Effector CD8-positive, alpha-beta T cell (primary cell): ENCODE data around the gene GRIN3A.
A peak's percentile ranks its signal among the peaks of the same experiment; 100 is the strongest.
"Not testable (repeated sequence)": the region's sequence is repeated elsewhere in the genome, so short reads cannot be mapped to it uniquely, and the experiment has no call there.

ENCODE experiments used
- DNase-seq: peaks from one replicate; lab custom pipeline; 2025; lab: John Stamatoyannopoulos, UW

The GRIN3A gene

GRCh38 chr9:101578378-101578777 is 160.1 kb downstream of the GRIN3A start:
- DNase-seq = no peak

DNA sequence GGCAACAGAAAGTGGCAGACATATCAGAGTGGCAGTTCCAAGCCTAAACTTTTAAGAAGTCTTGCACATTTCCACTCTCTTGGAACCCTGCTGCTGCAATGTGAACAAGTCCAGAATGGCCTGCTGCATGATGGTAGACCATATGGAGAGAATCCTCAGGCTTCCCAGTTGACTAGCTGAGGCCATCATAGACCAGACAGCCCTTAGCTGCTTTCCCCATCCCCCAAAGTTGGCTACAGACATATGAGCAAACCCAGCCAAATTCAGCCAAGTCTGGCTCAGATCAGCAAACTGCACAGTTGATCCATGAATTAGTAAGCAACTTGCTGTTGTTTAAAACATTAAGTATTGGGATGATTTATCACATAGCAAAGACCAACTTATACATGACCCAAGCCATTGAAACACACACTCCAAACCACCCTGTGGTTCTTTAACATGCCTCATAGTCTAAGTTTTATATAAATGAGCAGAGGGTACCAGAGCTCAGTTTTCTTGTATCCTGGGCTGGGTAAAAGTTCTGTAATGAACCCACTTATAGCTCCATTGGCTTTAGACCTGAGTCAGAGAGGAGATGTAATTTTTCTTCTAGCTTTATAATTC is 163.6 kb downstream of the GRIN3A start:
- no peak for DNase-seq

- DNase-seq = no peak
Measured at GRCh38 chr9:101572316-101572715, 166.1 kb downstream of the GRIN3A start.

- DNase-seq = no peak
Measured at GRCh38 chr9:101571114-101571513, 167.3 kb downstream of the GRIN3A start.

DNA sequence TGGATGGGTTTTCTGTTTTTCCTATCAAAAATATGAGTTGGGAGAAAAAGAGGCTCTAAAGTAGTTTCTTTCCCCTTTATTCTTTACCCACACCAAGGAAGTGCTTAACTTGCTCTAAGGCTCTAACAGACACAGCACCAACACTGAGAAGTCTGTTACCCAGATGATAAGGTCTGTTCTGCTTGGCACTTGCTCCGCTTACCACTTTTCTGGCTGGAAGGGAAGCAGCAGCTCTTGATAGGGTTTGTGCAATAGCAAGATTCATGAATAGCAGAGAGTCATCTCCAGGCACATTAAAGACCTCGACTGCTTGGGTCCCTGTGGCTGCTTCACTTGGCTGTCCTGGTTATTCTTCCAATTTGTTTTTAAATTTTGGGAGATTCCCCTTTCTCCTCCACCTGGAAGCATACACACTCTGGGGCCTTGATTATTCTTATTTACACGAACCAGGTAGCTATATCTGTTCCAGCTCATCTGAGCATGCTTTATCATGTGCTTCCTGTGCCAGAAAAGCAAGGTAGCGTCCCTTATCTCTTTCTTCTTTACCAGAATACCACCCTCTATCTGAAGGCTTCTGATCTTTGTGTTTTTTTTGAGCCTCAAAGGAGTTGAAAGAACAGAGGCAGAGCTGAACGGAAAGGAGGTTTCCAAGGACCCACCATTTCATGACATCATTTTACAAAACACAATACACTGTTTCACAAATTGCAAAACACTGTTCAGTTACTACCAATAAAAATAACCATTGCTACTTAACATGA is 168.5 kb downstream of the GRIN3A start:
- DNase-seq = no peak

DNA sequence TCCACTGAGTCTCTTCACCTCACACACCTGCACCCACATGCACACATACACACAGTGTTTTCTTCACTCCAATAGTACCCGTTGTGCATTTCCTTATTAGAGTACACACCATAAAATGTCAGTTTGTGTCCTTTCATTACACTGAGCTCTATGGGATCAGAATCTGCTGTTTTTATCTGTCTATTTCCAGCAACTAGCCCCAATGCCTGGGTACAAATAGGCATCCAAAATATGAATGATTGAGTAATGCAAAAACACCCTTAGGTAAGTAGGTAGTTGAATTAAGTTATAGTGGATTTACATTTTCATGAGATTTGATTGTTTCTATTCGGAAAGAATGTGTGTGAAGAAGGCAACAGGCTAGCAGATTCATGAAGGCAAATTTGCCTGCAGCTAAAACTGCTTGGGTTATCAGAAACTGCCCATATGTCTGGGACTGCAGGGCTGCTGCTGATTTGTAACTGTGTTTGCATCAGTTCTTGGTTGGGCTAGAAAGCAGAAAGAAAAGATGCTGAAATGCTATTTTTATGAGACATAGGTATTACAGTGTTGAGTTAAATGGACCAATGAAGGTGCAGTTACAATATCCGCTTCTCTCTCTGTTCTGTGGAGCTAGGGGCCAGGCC is 170.6 kb downstream of the GRIN3A start:
- DNase-seq = no peak

DNA sequence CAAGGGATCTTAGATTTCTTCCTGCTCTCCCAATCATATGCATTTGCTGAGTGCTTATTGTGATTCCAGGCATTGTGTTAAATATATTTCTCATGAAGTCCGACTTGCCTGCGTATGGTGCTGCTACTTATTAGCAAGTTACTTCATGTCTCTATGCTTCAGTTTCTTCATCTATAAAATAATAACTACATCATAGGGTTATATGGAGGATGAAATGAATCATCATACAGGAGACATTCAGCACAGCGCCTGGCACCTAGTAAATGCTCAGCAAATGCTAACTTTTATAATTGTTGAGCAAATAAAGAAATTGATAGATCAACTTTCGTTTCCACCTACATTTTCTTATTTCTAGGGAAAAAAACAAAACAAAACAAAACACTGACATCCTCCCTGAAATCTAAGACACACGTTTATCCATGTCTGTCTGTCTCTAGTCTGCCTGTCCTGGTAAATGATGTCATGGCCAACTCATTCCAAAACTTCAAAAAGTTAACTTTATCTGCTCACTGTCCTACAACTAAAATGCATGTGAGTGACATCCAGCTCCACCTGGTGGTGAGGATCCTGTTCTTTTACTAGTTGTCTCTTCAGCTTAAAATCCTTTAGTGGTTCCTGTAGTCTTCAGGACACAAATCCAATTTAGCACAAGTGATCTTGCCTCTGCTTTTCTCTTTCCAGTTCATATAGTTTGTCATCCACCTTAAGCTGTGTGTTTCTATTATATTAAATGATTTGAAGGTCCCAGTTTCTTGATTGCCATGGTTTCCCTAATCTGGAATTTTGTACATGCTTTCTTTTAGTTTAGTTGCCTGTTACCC is 171.3 kb downstream of the GRIN3A start:
- no peak for DNase-seq

- DNase-seq = no peak
Measured at GRCh38 chr9:101564252-101564651, 174.2 kb downstream of the GRIN3A start.

GRCh38 chr9:101562966-101563365 is 175.5 kb downstream of the GRIN3A start:
- no peak for DNase-seq

GRCh38 chr9:101561740-101562139 is 176.7 kb downstream of the GRIN3A start:
- no peak for DNase-seq

DNA sequence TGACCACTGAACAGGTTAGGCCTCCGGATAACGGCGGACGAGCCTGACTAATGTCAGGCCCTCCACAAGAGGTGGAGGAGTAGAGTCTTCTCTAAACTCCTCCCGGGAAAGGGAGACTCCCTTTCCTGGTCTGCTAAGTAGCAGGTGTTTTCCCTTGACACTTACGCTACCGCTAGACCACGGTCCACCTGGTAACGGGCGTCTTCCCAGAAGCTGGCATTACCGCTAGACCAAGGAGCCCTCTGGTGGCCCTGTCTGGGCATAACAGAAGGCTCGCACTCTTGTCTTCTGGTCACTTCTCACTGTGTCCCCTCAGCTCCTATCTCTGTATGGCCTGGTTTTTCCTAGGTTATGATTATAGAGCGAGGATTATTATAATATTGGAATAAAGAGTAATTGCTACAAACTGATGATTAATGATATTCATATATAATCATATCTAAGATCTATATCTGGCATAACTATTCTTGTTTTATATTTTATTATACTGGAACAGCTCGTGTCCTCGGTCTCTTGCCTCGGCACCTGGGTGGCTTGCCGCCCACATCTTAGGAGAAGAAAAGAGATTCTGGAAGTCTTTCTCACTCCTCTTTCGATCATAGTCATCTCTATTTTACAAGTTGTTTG is 188.9 kb downstream of the GRIN3A start:
- DNase-seq = not testable (repeated sequence)

- DNase-seq = no peak
Measured at GRCh38 chr9:101543098-101543735, 195.2 kb downstream of the GRIN3A start.

DNA sequence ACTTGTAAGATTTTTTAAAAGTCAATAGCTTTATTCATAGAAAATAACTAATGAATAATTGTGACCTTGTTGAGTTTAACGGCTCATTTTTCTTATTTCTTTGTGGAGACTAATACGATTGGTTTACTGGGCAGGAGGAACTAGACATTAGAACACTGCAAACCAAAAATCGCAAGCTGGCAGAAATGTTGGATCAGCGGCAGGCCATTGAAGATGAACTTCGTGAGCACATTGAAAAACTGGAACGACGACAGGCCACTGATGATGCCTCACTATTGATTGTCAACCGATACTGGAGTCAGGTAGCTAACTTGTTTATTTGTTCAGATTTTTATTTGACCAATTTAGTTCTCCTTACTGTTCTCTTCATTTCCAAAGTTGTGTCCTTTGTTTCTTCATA is 198.4 kb downstream of the GRIN3A start:
- no peak for DNase-seq

DNA sequence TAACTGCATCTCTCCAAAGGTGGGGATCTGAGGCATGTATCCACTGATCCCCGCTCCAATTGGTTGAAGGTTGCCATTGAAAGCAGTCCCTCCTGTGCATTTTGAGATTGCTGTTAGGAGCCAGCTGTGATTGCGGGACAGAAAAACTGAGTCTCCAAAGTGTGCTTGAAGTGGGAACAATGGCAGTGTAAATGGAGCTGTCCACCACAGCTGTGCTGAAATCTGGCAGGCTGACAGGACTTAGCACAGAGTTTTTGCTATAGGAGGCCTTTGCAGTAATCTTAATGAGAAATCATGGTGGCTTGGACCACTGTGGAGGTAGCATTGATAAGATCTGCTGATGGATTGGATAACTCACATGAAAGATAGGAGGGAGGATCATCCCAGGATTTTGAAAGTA is 201.5 kb downstream of the GRIN3A start:
- no peak for DNase-seq

GRCh38 chr9:101536351-101536750 is 202.1 kb downstream of the GRIN3A start:
- DNase-seq = no peak

DNA sequence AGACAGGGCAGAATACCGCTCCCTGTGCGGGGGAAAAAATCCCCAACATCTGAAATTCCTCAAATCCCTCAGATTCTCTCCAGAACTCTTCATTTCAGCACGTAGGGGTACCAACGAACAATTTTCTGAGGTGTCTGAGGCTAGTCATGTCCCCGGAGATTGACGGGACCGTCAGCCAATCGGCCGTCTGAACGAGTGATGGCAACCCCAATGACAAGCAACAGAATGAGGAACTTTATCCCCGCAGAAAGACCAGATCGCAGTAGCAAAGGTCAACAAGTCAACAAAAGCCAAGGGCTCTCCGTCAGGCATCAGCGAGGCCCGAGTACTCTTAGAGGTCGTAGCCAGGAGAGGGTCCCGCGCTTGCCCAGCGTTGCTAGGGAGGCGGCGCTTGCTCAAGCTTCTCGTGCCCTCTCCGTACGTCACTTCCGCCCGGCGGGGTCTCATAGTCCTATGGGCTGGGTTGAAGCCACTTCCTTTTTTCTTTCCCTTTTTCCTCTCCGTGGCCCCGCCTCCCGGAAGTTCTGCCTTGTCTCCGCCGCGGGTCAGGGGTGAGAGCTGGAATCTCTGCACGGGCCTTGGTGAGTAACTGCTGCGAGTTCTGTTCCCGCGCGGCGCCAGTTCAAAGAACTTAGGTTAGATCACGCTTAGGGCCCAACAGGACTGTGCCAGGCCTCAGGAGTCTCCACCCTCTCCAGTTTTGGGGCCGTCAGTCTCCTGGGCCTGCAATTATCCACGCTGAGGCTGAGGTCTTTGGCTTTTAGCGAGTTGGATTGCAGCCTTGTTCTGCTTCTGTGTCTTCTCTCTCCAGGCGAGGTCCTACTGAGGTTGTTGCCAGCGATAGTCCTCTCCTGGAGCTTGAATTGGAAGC is 204.9 kb downstream of the GRIN3A start, which contains the start of gene RNF20:
TSS of gene RNF20 (plus strand) at position 520 of the 871 bp plus-strand sequence. CDS start 1,571 bp downstream, outside the sequence.
- DNase-seq = peak; percentile 99

DNA sequence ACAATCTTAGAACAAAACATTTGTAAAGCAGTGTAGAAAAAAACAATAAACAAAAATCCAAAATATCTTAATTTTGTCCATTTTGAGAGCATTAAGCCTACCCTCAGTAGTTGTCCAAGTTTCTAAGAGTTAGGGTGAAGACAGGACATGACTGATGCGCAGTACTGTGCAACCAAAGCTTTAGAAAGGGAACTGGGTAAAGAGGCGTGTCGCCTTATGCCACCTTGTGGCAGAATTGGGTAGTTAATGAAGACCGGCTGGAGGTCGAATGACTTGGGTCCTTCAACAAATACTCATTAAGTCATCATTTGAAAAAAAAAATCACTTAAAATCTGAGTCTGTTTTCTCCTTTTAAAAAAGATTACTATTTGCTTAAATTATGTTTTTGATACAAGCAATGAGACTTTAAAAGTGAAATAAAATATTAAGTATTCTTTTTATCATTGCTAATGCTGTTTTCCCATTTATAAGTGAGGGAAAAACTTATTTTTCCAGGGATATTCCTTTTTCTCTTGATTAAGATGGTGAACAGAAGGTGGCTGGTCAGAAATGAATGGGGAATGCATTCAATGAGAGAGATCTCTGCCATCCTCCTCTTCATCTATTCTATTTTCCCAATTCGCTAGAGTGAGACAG is 208.3 kb downstream of the GRIN3A start:
- peak; percentile 41 for DNase-seq

DNA sequence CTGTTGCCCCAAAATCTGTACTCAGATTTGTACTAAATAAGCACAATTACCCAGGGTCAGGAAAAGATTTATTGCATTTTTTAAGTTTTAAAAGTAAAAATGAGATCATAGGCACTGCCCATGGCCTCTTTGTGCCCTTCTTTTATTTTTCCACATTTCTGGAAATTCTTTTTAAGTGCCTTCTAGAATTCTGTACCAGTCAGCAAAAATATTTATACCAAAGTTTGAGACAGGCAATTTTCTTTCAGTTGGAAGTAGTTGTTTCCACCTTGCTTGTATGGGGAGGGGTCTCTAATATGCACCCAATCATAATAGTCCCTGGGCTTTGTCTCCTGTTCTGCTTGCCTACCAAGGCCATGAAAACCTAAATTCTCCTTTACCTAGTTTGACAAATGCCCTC is 210.4 kb downstream of the GRIN3A start:
- DNase-seq = no peak

- no peak for DNase-seq
Measured at GRCh38 chr9:101527066-101527465, 211.4 kb downstream of the GRIN3A start.

- no peak for DNase-seq
Measured at GRCh38 chr9:101524371-101524770, 214.1 kb downstream of the GRIN3A start.
